ENCODE results near the gene FGG.

Gene FGG

GRCh38 chr4:154577324-154577723, 35.1 kb downstream of the FGG start:
- TF ChIP-seq, protein P1, sequence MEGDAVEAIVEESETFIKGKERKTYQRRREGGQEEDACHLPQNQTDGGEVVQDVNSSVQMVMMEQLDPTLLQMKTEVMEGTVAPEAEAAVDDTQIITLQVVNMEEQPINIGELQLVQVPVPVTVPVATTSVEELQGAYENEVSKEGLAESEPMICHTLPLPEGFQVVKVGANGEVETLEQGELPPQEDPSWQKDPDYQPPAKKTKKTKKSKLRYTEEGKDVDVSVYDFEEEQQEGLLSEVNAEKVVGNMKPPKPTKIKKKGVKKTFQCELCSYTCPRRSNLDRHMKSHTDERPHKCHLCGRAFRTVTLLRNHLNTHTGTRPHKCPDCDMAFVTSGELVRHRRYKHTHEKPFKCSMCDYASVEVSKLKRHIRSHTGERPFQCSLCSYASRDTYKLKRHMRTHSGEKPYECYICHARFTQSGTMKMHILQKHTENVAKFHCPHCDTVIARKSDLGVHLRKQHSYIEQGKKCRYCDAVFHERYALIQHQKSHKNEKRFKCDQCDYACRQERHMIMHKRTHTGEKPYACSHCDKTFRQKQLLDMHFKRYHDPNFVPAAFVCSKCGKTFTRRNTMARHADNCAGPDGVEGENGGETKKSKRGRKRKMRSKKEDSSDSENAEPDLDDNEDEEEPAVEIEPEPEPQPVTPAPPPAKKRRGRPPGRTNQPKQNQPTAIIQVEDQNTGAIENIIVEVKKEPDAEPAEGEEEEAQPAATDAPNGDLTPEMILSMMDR (IDR thresholded peaks at IDR 0.05; ENCODE audit: low read depth, low read length) = no peak
- no peak for DNase-seq
- Histone ChIP-seq H3K4me3 (ENCODE audit: low read depth, low read length) (no peak overlapping the region), H3K4me1 (no peaks in the 10 kb centered on the region), H3K27me3 (peaks cover 18% of the 10 kb centered on the region), H3K36me3 (no peaks in the 10 kb centered on the region), H3K9me3 (no peaks in the 10 kb centered on the region)

- no peak for DNase-seq
- H3K4me1 ChIP-seq = no peaks in the 10 kb centered on the region
- TF ChIP-seq, protein P1 (IDR thresholded peaks at IDR 0.05; ENCODE audit: low read depth, low read length) = no peak
- H3K4me3 ChIP-seq (ENCODE audit: low read depth, low read length) = no peak overlapping the region
- peaks cover 26% of the 10 kb centered on the region for H3K27me3 ChIP-seq
- H3K9me3 ChIP-seq = no peaks in the 10 kb centered on the region
- no peaks in the 10 kb centered on the region for H3K36me3 ChIP-seq
Measured at GRCh38 chr4:154574311-154574710, 38.1 kb downstream of the FGG start.

DNA sequence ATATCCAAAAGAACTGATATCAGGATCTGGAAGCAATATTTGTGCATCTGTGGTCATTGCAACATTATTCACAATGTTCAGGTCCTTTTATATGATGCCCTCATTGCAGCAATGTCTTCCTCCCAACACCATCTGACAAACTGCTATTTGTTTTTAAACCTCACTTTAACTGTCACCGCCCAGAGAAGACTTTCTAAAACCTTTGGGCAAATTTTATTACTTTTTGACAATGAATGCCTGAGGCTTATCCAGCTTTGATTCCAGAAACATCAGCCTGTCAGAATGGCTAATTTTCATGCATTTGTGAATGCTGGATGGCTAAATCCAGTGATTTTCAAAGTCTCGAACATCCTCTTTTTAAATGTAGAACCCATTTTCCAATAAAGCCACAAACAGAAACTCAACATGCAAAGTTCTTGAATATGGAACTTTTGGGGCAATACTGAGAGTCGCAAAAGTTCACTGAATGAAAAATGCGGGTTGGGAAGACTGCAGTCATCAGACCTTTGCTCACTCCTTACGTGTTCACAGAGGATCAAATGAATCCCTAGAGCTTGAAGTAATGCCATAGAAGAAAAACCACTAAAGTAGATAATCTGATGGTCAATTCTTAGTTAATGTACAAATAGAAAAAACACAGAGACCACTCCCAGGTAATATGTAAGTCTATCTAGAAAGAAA, 39.1 kb downstream of the FGG start:
- TF ChIP-seq, protein P1 (IDR thresholded peaks at IDR 0.05; ENCODE audit: low read depth, low read length) = no peak
- no peaks in the 10 kb centered on the region for H3K36me3 ChIP-seq
- peaks cover 27% of the 10 kb centered on the region for H3K27me3 ChIP-seq
- no peak for DNase-seq
- no peaks in the 10 kb centered on the region for H3K4me1 ChIP-seq
- no peaks in the 10 kb centered on the region for H3K9me3 ChIP-seq
- H3K4me3 ChIP-seq (ENCODE audit: low read depth, low read length) = no peak overlapping the region

- peaks cover 38% of the 10 kb centered on the region for H3K27me3 ChIP-seq
- no peaks in the 10 kb centered on the region for H3K4me1 ChIP-seq
- no peak for DNase-seq
- no peaks in the 10 kb centered on the region for H3K36me3 ChIP-seq
- no peak overlapping the region for H3K4me3 ChIP-seq (ENCODE audit: low read depth, low read length)
- H3K9me3 ChIP-seq = no peaks in the 10 kb centered on the region
- TF ChIP-seq, protein P1 (IDR thresholded peaks at IDR 0.05; ENCODE audit: low read depth, low read length) = no peak
Measured at GRCh38 chr4:154569584-154569983, 42.9 kb downstream of the FGG start.

DNA sequence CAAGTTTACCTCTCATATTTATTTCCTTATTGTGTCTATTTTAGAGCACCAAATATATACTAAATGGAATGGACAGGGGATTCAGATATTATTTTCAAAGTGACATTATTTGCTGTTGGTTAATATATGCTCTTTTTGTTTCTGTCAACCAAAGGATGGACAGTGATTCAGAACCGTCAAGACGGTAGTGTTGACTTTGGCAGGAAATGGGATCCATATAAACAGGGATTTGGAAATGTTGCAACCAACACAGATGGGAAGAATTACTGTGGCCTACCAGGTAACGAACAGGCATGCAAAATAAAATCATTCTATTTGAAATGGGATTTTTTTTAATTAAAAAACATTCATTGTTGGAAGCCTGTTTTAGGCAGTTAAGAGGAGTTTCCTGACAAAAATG, 43.4 kb downstream of the FGG start:
- Histone ChIP-seq H3K27me3 (peaks cover 38% of the 10 kb centered on the region), H3K36me3 (no peaks in the 10 kb centered on the region), H3K4me3 (ENCODE audit: low read depth, low read length) (no peak overlapping the region), H3K4me1 (no peaks in the 10 kb centered on the region), H3K9me3 (no peaks in the 10 kb centered on the region)
- TF ChIP-seq, protein P1 (IDR thresholded peaks at IDR 0.05; ENCODE audit: low read depth, low read length) = no peak
- DNase-seq = no peak

DNA sequence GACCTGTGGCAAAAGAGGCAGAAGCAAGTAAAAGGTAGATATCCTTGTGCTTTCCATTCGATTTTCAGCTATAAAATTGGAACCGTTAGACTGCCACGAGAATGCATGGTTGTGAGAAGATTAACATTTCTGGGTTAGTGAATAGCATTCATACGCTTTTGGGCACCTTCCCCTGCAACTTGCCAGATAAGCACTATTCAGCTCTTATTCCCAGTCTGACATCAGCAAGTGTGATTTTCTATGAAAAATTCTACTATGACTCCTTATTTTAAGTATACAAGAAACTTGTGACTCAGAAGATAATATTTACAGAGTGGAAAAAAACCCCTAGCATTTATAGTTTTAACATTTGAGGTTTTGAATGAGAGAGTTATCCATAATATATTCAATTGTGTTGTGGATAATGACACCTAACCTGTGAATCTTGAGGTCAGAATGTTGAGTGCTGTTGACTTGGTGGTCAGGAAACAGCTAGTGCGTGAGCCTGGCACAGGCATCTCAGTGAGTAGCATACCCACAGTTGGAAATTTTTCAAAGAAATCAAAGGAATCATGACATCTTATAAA, 45.7 kb downstream of the FGG start:
- Histone ChIP-seq H3K4me3 (ENCODE audit: low read depth, low read length) (no peak overlapping the region), H3K36me3 (no peaks in the 10 kb centered on the region), H3K9me3 (no peaks in the 10 kb centered on the region), H3K4me1 (no peaks in the 10 kb centered on the region), H3K27me3 (peaks cover 28% of the 10 kb centered on the region)
- no peak for DNase-seq
- TF ChIP-seq, protein P1 (IDR thresholded peaks at IDR 0.05; ENCODE audit: low read depth, low read length) = no peak

All from BE2C (cell line).